ENCODE measurements around the gene SRGAP3.
"Not testable (repeated sequence)": the region's sequence is repeated elsewhere in the genome, so short reads cannot be mapped to it uniquely, and the experiment has no call there.

Gene SRGAP3

GRCh38 chr3:9291821-9292410 lies 42.5 kb upstream of the SRGAP3 start:
- no peak for TF ChIP-seq ZFX (IDR thresholded peaks at IDR 0.05)
- TF ChIP-seq, protein P1, sequence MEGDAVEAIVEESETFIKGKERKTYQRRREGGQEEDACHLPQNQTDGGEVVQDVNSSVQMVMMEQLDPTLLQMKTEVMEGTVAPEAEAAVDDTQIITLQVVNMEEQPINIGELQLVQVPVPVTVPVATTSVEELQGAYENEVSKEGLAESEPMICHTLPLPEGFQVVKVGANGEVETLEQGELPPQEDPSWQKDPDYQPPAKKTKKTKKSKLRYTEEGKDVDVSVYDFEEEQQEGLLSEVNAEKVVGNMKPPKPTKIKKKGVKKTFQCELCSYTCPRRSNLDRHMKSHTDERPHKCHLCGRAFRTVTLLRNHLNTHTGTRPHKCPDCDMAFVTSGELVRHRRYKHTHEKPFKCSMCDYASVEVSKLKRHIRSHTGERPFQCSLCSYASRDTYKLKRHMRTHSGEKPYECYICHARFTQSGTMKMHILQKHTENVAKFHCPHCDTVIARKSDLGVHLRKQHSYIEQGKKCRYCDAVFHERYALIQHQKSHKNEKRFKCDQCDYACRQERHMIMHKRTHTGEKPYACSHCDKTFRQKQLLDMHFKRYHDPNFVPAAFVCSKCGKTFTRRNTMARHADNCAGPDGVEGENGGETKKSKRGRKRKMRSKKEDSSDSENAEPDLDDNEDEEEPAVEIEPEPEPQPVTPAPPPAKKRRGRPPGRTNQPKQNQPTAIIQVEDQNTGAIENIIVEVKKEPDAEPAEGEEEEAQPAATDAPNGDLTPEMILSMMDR (conservative IDR thresholded peaks at IDR 0.05): no peak
- no peak overlapping the region for H3K27ac ChIP-seq

DNA sequence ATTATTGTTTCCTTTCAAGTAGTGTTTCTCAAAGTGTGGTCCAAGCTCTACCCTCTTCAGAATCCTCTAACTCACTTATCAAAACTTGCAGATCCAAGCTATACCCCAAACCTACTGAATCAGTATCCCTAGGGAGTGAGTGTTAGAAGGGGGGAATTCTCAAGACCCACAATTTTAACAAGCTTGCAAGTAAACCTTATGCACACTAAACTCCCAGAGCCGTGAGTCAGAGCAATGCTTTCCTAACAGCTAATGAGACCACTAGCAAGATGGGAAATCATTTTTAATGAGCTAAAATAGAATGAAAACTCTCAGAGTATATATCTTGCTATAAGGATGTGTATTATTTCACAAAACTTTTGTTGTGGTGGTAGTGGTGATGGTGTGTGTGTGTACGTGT lies 41.1 kb upstream of the SRGAP3 start:
- H3K27ac ChIP-seq: no peak overlapping the region
- TF ChIP-seq, protein P1 (conservative IDR thresholded peaks at IDR 0.05): no peak
- no peak for TF ChIP-seq ZFX (IDR thresholded peaks at IDR 0.05)

DNA sequence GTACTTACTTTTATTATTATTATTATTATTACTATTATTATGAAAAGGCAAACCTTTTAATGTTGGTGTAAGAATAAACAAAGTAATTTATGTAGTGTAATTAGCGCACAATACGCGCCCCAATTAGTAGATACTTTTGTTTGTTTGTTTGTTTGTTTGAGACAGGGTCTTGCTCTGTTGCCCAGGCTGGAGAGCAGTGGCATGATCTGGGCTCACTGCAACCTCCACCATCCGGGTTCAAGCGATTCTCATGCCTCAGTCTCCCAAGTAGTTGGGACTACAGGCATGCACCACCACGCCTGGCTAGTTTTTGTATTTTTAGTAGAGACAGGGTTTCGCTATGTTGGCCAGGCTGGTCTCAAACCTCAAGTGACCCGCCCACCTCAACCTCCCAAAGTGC lies 32.1 kb upstream of the SRGAP3 start:
- H3K27ac ChIP-seq: not testable (repeated sequence)

GRCh38 chr3:9280451-9281219 lies 31.2 kb upstream of the SRGAP3 start:
- TF ChIP-seq, protein P1 (conservative IDR thresholded peaks at IDR 0.05): no peak
- no peak for TF ChIP-seq ZFX (IDR thresholded peaks at IDR 0.05)
- no peak overlapping the region for H3K27ac ChIP-seq

- no peak overlapping the region for H3K27ac ChIP-seq
These were observed 30.5 kb upstream of the SRGAP3 start for GRCh38 chr3:9279966-9280365.

GRCh38 chr3:9278498-9278897 lies 29.1 kb upstream of the SRGAP3 start:
- no peak overlapping the region for H3K27ac ChIP-seq
- no peak for TF ChIP-seq ZFX (IDR thresholded peaks at IDR 0.05)
- TF ChIP-seq, protein P1 (conservative IDR thresholded peaks at IDR 0.05): no peak

More at GRCh38 chr3:9279966-9280365, 30.5 kb upstream of the SRGAP3 start:
- no peak for TF ChIP-seq ZFX (IDR thresholded peaks at IDR 0.05)
- TF ChIP-seq, protein P1 (conservative IDR thresholded peaks at IDR 0.05): no peak

- no peak for TF ChIP-seq ZFX (IDR thresholded peaks at IDR 0.05)
- TF ChIP-seq, protein P1 (conservative IDR thresholded peaks at IDR 0.05): no peak
- H3K27ac ChIP-seq: no peak overlapping the region
These were observed 28.6 kb upstream of the SRGAP3 start for GRCh38 chr3:9278085-9278484.

Data from C4-2B (cell line).